T follicular helper cell (primary cell): Measurements from ENCODE around the gene ASNSD1.
"Not testable (repeated sequence)": the region's sequence is repeated elsewhere in the genome, so short reads cannot be mapped to it uniquely, and the experiment has no call there.

Experiments used
- DNase-seq: peaks from one replicate; pipeline ENCODE4 v3.0.0-alpha.2; 2020; ENCODE audit warnings: low read depth

Gene ASNSD1

DNA sequence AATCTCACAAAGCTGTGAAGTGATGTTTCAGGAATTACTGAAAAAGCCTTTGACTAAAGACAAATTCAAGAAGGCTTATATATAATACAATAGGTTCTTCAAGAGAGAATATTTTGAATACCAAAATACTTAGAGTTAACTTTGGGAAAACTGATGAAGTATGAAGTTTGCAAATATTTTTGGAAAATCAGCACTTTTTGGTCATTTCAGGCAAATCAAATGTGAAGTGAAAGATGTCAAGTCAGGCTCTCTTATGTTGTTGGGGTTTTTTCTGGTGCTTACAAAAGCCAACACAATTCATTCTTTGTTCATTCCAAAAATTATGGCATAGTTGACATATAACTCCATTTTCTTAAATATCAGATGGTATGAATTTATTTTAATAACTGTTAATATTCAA, 14.7 kb upstream of the ASNSD1 start:
- DNase-seq = no peak

DNA sequence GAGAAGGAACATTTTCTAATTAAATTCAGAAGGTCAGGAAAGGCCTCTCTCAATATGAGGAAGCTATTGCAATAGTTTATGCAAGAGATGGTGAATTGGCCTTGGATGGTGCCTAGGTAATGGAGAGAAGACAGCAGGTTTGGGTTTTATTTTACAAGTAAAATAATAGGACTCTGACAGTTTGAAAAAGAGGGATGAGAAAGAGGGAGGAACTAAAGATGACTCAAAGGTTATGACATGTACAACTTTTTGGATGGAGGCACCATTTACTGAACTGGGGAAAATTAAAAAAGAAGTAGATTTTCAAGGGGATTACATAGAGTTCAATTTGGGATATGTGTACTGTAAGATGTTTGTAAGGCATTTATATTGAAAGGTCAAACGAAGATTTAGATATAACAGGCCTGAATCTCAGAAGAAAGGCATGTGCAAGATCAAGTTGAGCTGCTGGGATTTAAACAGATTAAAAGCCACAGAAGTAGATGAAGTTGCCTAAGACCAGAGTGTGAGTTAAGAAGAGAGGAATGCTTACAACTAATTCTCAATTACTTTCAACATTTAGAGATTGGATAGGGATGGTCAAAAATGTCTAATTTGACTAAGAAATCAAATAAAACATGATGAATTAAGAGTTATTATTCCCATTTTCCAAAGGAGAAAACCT, 12.3 kb upstream of the ASNSD1 start:
- no peak for DNase-seq

DNA sequence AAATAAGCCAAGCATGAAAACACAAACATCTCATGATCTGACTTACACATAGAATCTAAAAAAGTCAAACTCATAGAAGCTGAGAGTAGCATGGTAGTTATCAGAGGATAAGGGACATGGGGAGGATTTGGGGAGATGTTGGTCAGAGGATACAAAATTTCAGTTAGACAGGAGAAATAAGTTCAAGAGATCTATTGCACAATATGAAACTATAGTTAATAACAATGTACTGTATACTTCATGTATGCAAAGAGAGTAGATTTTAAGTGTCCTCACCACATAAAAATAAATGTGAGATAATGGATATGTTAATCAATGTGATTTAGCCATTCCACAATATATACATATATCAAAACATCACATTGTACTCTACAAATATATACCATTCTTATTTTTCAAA, 10.0 kb upstream of the ASNSD1 start:
- DNase-seq = no peak

DNA sequence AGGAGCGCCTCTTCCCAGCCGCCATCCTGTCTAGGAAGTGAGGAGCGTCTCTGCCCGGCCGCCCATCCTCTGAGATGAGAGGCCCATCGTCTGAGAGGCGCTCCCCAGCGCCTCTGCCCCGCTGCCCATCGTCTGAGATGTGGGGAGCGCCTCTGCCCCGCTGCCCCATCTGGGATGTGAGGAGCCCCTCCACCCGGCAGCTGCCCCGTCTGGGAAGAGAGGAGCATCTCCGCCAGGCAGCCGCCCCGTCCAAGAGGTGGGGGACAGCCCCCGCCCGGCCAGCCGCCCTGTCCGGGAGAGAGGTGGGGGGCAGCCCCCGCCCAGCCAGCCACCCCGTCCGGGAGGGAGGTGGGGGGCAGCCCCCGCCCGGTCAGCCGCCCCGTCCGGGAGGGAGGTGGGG, 7.8 kb upstream of the ASNSD1 start:
- DNase-seq = not testable (repeated sequence)

DNA sequence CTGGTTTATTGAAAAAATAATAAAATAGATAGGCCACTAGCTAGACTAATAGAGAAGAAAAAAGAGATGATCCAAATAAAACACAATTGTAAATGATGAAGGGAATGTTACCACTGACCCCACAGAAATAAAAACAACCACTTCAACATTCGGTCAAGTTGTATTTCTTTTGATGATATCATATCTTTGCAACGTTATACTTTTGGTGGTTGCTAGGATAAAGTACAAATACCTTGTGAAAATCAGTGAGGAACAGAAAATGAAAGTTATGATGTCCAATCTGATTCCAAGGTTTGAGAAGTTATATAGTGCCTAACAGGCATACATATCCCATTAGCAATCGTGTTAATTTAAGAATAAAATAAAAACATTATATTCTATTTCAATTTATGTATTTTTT, 6.6 kb upstream of the ASNSD1 start:
- no peak for DNase-seq

DNA sequence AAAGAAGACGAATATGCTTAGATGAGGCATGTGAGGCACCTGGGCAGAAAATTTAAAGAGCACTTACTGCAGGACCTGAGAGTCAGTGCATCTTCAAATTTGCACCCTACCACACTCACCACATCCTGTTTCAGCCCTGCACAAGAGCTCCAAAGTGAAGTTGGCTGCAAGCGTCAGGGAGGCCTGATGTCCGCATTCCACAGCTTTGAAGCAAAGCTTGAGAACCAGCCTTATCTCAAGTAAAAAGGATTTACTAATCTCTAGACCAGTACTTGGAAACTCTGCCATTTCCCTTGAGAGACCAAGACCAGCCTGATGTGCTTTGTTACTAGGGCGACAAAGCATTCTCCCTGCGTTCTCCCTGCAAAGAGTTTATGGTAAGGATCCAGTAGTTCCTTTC, 3.4 kb upstream of the ASNSD1 start:
- no peak for DNase-seq

DNA sequence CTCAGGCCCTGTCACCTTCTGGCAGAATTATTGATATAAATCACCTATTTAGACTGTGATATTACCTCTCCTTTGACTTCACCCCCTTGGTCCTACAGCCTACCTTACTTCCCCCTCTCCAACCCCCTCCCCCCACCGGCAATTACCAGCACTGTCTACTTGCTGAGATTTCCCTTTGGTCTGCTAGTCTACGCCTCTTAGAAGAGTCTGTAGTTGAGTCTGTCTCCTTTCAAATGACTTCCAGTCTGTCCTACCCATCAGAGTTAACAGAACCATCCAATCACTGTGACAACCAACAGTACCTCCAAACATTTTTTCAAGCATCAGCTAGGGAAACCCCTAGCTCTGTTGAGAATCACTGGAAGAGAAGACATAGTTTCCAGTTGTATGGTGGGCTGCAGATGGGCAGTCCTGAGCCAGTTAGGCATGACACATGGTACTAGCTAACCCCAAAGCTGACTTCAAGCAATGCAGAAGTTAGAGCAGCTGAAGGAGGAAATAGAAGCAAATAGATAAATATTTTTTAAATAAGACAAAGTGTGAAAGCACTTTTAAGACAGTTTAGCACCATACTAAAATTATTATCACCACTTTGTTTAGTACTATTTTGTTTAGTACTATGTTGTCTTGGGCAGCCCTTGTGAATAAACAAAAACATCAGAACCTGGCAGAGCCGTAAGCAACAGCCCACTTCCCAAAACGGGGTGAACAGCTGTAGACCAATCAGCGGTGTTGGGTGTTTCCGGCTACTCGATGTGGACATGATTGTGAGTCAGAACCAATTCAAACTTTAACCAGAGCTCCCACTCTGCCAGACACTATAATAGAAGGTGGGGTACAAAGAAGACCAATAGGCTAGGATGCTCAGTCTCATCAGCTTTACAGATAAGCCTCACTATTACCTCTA, 2.7 kb upstream of the ASNSD1 start:
- DNase-seq = no peak

DNA sequence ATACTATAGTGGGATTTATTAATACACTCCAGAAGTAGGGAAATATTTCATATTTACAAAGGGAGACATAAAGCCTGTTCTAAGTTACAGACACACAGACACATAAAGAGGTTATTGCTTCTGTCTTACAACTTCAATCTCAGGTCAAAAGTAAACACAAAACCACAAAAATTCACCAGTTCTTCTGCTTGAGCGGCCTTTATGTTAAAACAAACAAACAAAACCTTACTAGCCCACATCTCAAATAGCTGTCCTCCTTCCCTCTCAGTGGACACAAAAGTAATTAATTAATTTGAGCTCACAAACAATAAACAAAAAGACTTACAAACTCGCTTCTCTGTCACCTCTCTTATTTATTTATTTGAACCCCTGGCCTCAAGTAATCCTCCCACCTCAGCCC, 1.5 kb upstream of the ASNSD1 start:
- DNase-seq = no peak

DNA sequence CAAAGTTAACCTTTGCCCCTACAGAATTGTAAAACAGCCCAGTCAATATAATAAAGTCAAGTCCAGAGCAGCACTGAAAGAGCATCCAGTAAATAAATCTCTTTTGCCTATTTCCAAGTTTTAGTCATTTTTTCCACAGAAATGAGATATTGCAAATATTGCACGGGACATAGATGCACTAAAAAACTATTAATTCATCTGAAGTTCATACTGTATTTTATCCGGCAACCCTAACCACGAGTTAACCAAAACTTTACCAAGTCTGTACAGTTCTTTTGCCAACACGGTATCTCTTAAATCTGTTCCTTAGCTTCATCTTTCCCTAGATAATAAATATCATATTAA, 484 bp upstream of the ASNSD1 start:
- DNase-seq = no peak

DNA sequence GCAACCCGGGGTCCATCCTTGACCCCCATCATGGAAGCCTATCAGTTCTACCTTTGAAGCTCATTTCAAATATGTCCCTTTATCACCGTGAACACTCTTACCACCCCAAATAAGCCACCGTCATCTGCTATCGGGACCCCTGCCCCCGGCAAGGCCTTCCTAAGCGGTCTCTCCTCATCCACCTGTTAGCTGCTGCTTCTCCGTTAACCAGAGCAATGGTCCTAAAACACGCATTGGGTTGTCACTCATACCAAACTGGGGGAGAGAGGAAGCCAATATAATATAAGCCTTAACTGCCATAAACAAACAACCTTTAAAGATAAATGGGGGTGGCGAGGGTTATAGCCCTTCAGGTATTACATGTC, 680 bp downstream of the ASNSD1 start:
- DNase-seq = no peak

DNA sequence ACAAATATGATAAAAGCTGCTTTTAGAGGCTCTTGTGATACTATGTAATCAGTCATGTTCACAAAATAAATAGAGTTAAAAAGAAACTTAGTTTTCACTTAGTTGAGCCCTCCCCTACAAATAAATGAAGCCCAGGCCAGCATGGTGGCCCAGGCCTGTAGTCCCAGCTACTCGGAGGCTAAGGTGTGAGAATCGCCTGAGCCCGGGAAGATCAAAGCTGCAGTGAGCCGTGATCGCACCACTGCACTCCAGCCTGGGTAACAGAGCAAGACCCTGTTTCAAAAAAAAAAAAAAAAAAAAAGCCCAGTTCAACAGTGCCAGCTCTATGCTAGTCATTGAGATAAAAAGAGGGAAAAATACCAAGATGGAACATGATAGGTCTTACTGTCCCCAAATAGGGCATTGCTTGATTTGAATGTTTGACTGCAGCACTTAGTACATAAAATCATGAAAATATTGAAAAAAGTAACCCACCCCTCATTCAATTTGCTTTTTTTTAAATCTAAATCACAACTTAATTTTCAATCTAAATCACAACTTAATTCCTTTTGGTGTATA, 1.5 kb downstream of the ASNSD1 start:
- DNase-seq = no peak

DNA sequence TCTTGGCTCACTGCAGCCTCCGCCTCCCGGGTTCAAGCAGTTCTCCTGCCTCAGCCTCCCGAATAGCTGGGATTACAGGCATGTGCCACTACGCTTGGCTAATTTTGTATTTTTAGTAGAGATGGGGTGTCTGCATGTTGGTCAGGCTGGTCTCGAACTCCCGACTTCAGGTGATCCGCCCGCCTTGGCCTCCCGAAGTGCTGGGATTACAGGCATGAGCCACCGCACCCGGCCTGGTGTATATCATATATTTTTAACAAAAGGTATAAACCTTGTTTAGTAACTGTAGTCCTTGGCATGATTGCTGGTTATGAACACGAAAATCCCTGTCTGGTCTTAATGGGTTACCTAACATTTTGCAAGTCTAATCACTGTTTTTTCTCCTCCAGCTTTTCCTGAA, 2.1 kb downstream of the ASNSD1 start:
- not testable (repeated sequence) for DNase-seq

DNA sequence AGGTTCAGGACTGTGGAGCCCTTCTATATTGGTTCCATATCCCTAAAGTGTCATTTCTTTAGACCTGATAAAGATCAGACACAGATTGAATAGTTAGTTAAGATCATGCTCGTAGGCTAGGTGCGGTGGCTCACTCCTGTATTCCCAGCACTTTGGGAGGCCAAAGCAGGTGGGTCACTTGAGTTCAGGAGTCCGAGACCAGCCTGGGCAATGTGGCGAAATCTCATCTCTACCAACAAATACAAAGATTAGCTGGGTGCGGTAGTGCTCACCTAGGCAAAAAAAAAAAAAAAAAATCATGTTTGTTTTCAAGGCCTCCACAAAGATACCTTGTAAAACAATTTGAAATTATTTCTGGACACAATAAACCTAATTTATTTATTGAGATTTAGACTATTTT, 8.7 kb downstream of the ASNSD1 start:
- DNase-seq = no peak

DNA sequence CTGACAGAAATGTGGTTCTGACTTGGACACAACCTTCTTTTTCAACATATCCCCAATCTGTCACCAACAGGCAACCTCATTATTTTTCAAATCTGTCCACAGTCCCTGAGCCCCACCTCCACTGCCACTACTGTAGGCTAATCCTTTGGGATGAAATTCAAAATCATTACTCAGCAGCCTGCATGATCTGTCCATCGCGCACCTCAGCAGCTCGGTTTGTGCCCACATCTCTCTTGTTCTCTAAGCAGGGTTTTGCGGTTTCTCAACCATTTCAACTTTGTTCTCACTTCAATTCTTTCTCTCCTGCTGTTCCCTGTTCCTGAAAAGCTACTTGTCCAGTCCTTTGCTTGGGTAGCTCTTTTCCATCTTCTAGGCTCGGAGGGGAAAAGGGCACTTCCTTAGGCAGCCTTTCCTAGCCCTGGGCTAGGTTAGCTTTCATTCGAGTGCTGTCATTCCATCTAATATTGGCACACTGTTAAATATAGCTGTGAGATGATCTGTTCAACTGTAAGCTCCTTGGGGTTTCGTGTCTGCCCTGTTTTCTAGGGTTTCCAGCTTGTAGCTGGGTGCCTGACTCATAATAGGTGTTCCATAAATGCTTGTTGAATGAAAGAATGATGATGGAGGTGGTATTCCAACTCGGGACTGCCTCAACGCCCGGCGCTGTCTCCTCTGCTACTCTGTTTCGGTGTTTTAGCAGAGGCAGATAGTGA, 12.6 kb downstream of the ASNSD1 start:
- DNase-seq = no peak

DNA sequence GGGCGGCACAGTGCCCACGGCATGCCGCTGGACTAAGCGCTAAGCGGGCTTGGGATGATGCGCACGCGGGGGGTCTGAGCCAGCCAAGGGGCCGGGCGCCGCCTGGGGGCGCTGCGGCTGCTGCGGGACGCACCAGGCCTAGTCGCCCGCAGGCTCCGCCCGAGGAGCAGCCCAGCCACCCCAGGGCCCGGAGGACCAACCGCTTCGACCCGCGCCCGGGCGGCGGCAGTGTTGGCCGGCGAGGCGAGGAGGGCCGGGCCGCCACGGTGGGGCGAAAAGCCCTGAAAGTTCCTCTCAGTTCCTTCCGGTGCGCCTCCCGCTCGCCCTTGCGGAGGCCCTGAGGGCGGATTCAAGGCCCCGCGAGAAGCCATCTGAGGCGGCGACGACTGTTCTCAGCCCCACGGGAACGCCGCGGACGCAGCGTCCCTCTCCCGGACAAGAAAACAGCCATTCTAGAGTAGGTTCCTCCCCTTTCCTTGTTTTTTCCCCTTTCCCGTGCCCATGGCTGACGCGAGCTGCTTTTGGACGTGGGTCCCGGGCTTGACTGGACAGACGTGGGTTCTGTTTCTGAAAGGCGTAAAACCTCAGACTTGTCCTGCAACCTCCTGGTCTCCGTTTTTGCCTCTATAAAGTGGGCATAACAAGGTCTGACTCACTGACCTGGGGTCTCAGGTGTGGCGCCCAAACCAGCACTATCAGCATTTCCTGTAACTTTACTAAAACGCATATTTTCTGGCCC, 13.3 kb downstream of the ASNSD1 start, which contains the start of gene ANKAR:
ANKAR (plus strand) TSS at position 297 of the 739 bp plus-strand sequence. CDS start 1,821 bp downstream, outside the sequence.
- DNase-seq = peak; percentile 67

DNA sequence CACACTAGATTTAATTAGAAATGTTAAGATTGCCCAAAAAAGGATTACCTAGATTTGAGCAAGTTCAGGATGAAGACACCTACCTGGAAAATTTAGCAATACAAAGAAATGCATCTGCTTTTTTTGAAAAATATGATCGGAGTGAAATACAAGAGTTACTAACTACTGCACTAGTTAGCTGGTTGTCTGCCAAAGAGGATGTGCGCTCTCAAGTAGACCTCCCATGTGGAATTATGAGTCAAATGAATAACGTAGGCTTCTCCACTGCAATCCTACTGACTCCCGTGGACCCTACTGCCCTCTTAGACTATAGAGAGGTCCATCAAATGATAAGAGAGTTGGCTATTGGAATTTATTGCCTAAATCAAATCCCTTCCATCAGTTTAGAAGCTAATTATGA, 15.2 kb downstream of the ASNSD1 start:
- no peak for DNase-seq

DNA sequence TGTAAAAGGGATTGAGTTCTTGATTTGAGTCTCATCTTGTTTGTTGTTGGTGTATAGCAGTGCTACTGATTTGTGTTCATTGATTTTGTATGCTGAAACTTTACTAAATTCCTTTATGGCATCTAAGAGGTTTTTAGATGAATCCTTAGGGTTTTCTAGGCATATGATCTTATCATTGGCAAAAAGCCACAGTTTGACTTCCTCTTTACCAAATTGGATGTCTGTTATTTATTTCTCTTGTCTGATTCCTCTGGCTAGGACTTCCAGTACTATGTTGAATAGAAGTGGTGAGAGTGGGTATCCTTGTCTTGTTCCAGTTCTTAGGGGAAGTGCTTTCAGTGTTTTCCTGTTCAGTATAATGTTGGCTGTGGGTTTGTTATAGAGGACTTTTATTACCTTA, 18.0 kb downstream of the ASNSD1 start:
- DNase-seq = no peak

DNA sequence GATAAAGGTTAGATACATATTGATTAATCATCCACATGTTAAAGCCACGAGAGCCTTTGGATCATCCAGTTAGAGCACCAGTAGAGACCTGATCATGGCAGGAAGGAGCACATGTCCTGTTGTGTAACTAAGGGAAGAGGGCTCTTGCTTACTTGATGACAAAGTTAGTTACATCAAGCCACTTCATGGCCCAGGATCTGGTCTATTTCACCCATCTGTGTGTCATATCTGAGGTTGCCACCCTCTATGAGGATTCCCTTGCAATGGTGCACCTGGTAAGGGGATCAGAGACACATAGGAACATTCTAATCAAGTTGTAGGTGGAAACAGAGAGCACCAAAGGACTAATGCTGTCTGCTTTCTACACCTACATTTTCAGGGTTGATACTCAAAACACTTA, 19.9 kb downstream of the ASNSD1 start:
- no peak for DNase-seq

DNA sequence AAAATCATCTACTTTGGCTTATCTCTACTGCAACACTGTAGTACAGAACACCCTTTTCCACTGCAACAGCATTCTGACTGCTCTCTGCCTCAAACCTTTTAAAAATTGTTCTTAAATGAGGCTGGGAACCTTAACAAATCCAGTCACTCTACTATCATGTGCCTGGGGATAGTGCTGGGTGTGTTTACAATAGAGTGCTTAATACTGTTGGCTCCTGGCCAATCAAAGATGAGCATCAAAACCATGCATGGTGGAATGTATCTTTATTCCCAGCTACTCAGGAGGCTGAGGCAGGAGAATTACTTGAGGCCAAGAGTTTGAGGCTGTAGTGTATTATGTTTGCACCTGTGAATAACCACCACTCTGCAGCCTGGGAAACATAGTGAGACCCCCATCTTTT, 20.6 kb downstream of the ASNSD1 start:
- DNase-seq = no peak

DNA sequence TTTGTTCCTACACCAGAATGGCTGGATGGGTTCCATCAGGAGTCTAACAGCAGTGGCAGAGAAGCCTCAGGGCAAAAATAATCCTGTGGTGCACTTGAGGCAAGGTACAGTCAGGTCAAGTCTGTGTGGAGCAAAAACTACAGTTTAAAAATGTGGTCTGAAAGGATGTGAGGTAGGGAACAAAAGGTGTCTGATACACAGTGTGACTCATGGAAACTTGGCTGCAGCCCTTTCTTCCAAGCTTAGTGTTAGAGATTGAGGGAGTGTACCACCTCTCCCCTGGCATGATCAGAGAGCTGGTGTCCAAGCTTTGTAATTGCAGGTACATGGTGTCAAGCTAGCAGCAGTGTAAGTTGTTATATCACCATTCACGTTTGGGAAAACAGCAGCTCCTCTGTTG, 22.1 kb downstream of the ASNSD1 start:
- DNase-seq = no peak

DNA sequence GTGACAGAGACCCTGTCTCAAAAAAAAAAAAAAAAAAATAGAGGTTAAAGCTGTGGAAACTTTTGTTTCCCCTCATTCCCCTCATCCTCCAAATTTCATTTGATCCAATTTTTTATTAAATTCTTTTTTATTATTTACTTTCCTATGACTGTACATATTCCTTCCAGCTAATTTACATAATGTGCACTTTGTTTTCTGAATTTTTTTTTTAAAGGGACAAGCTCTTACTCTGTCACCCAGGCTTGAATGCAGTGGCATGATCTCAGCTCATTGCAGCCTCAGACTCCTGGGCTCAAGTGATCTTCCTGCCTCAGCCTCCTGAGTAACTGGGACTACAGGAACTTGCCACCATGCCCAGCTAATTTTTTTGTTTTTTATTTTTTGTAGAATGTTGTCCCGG, 23.6 kb downstream of the ASNSD1 start:
- no peak for DNase-seq
